ENCODE data around the gene FBXO45. TPM values are rescaled to one million over a fixed set of nuclear protein-coding genes. Genes with fewer than 3 reads are reported as not detected.

Gene FBXO45
- total and polyA plus RNA-seq, 4 donors = 1.6 to 7.7 (median 3.6) TPM

DNA sequence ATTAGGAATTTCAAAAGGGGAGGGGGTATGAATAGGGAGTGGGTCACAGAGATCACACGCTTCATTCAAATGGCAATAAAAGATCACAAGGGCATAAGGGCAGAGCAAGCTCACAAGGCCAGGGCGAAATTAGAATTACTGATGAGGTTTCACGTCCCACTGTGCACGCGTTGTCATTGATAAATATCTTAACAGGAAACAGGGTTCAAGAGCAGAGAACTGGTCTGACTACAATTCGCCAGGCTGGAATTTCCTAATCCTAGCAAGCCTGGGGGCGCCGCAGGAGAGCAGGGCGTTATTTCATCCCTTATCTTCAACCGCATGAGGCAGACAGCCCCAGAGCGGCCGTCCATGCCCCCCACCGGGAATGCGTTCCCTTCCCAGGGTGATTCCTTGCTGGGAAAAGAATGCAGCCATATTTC lies 35.2 kb upstream of the FBXO45 start:
- H3K27me3 ChIP-seq (ENCODE audit: control insufficient read depth in 4 of 4, insufficient read depth in 4 of 4, low read length in 3 of 4) = no peaks in the 10 kb centered on the region
- H3K36me3 ChIP-seq (ENCODE audit: control insufficient read depth in 4 of 4, insufficient read depth in 3 of 4, low read depth in 1 of 4, low read length in 3 of 4) = no peaks in the 10 kb centered on the region
- DNase-seq (ENCODE audit: low spot score) = no peak
- H3K9ac ChIP-seq (ENCODE audit: low read depth in 1 of 2, low read length in 2 of 2) = no peak overlapping the region
- 60% methylated on average over 14 of the region's 14 CpGs for WGBS
- H3K4me1 ChIP-seq (ENCODE audit: control insufficient read depth in 4 of 4, insufficient read depth in 4 of 4, low read length in 3 of 4) = peaks cover 0 to 5% (median under 1%) of the 10 kb centered on the region in 4 donors
- peaks cover 0 to 3% (median under 1%) of the 10 kb centered on the region in 4 donors for H3K9me3 ChIP-seq (ENCODE audit: control insufficient read depth in 4 of 4, low read length in 3 of 4)
- no peak for TF ChIP-seq YY1 (IDR thresholded peaks at IDR 0.05)
- TF ChIP-seq RAD21 (IDR thresholded peaks at IDR 0.05) = no peak
- no peak for TF ChIP-seq JUND (IDR thresholded peaks at IDR 0.05)
- TF ChIP-seq EGR1 (IDR thresholded peaks at IDR 0.05; ENCODE audit: low read depth in 2 of 2) = no peak
- TF ChIP-seq FOXA2 (IDR thresholded peaks at IDR 0.05) = no peak
- TF ChIP-seq, protein P1, sequence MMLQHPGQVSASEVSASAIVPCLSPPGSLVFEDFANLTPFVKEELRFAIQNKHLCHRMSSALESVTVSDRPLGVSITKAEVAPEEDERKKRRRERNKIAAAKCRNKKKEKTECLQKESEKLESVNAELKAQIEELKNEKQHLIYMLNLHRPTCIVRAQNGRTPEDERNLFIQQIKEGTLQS (IDR thresholded peaks at IDR 0.05) = no peak
- no peak for TF ChIP-seq FOXA1 (IDR thresholded peaks at IDR 0.05)
- TF ChIP-seq, protein P2, sequence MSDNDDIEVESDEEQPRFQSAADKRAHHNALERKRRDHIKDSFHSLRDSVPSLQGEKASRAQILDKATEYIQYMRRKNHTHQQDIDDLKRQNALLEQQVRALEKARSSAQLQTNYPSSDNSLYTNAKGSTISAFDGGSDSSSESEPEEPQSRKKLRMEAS (IDR thresholded peaks at IDR 0.05) = no peak
- no peak for TF ChIP-seq TAF1 (conservative IDR thresholded peaks at IDR 0.05)
- no peak for TF ChIP-seq HNF4G (IDR thresholded peaks at IDR 0.05)
- no peak for TF ChIP-seq GABPA (IDR thresholded peaks at IDR 0.05 in 1 of 2, conservative IDR thresholded peaks at IDR 0.05 in 1 of 2)
- TF ChIP-seq, protein P3, sequence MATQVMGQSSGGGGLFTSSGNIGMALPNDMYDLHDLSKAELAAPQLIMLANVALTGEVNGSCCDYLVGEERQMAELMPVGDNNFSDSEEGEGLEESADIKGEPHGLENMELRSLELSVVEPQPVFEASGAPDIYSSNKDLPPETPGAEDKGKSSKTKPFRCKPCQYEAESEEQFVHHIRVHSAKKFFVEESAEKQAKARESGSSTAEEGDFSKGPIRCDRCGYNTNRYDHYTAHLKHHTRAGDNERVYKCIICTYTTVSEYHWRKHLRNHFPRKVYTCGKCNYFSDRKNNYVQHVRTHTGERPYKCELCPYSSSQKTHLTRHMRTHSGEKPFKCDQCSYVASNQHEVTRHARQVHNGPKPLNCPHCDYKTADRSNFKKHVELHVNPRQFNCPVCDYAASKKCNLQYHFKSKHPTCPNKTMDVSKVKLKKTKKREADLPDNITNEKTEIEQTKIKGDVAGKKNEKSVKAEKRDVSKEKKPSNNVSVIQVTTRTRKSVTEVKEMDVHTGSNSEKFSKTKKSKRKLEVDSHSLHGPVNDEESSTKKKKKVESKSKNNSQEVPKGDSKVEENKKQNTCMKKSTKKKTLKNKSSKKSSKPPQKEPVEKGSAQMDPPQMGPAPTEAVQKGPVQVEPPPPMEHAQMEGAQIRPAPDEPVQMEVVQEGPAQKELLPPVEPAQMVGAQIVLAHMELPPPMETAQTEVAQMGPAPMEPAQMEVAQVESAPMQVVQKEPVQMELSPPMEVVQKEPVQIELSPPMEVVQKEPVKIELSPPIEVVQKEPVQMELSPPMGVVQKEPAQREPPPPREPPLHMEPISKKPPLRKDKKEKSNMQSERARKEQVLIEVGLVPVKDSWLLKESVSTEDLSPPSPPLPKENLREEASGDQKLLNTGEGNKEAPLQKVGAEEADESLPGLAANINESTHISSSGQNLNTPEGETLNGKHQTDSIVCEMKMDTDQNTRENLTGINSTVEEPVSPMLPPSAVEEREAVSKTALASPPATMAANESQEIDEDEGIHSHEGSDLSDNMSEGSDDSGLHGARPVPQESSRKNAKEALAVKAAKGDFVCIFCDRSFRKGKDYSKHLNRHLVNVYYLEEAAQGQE (IDR thresholded peaks at IDR 0.05) = no peak
- TF ChIP-seq RXRA (IDR thresholded peaks at IDR 0.05) = no peak
- TF ChIP-seq HNF4A (conservative IDR thresholded peaks at IDR 0.05) = no peak
- H3K27ac ChIP-seq (ENCODE audit: low read depth in 1 of 2, low read length in 2 of 2) = no peak overlapping the region
- no peak overlapping the region for H3K4me3 ChIP-seq (ENCODE audit: low read depth in 1 of 3, low read length in 3 of 3)

DNA sequence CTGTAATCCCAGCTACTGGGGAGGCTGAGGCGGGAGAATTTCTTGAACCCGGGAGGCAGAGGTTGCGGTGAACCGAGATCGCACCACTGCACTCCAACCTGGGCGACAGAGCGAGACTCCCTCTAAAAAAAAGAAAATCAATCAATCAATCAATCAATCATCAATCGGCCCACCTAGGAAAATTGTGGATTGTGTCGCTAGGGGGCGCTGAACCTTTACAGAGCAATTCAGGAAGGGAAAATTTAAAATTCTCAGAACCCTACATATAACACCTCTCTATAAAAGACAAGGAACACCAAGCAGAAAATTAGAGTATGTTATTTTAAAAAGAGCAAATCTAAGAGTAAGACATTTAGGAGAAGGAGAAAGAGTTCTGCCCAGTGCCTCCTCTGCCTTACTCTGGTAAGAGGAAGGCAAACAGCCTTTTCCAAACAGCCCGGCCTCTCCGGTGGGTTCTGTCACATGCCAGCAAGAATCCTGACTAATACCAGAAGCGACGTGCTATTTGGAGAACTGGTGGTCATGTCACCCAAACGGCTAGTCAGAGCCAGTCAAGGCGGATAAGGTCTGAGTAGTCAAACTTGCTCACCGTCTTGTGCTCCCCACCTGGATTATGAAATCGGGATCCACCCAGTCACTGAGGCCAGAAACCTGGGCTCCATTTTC lies 31.0 kb upstream of the FBXO45 start:
- peak; percentile 68 for DNase-seq (ENCODE audit: low spot score)
- peak; percentile 72 to 76 for TF ChIP-seq RAD21 (IDR thresholded peaks at IDR 0.05)
- TF ChIP-seq, protein P3 (IDR thresholded peaks at IDR 0.05) = no peak
- no peak for TF ChIP-seq EGR1 (IDR thresholded peaks at IDR 0.05; ENCODE audit: low read depth in 2 of 2)
- no peak for TF ChIP-seq RXRA (IDR thresholded peaks at IDR 0.05)
- TF ChIP-seq, protein P2 (IDR thresholded peaks at IDR 0.05) = no peak
- TF ChIP-seq JUND (IDR thresholded peaks at IDR 0.05) = no peak
- TF ChIP-seq, protein P4, sequence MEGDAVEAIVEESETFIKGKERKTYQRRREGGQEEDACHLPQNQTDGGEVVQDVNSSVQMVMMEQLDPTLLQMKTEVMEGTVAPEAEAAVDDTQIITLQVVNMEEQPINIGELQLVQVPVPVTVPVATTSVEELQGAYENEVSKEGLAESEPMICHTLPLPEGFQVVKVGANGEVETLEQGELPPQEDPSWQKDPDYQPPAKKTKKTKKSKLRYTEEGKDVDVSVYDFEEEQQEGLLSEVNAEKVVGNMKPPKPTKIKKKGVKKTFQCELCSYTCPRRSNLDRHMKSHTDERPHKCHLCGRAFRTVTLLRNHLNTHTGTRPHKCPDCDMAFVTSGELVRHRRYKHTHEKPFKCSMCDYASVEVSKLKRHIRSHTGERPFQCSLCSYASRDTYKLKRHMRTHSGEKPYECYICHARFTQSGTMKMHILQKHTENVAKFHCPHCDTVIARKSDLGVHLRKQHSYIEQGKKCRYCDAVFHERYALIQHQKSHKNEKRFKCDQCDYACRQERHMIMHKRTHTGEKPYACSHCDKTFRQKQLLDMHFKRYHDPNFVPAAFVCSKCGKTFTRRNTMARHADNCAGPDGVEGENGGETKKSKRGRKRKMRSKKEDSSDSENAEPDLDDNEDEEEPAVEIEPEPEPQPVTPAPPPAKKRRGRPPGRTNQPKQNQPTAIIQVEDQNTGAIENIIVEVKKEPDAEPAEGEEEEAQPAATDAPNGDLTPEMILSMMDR (IDR thresholded peaks at IDR 0.05; ENCODE audit: low read depth, low read length, missing input control) = peak; percentile 72
- H3K9ac ChIP-seq (ENCODE audit: low read depth in 1 of 2, low read length in 2 of 2) = no peak overlapping the region
- no peaks in the 10 kb centered on the region for H3K9me3 ChIP-seq (ENCODE audit: control insufficient read depth in 4 of 4, low read length in 3 of 4)
- no peaks in the 10 kb centered on the region for H3K36me3 ChIP-seq (ENCODE audit: control insufficient read depth in 4 of 4, insufficient read depth in 3 of 4, low read depth in 1 of 4, low read length in 3 of 4)
- no peak overlapping the region for H3K27ac ChIP-seq (ENCODE audit: low read depth in 1 of 2, low read length in 2 of 2)
- no peaks in the 10 kb centered on the region for H3K27me3 ChIP-seq (ENCODE audit: control insufficient read depth in 4 of 4, insufficient read depth in 4 of 4, low read length in 3 of 4)
- H3K4me3 ChIP-seq (ENCODE audit: low read depth in 1 of 3, low read length in 3 of 3) = no peak overlapping the region
- 37% methylated on average over 18 of the region's 18 CpGs for WGBS
- H3K4me1 ChIP-seq (ENCODE audit: control insufficient read depth in 4 of 4, insufficient read depth in 4 of 4, low read length in 3 of 4) = no peaks in the 10 kb centered on the region

All from liver (tissue), 9 donors.